Endodermal cell (in vitro differentiated cells): ENCODE results near the gene CACNA1I. TPM values are rescaled to one million over a fixed set of nuclear protein-coding genes. Genes with fewer than 3 reads are reported as not detected.

Experiments used
- DNase-seq: peaks from one replicate; pipeline ENCODE4 v3.0.0-alpha.2; 2017
- H3K27ac ChIP-seq: 2 replicates; pipeline ENCODE4 v1.5.1; 2013; ENCODE audit warnings: mild to moderate bottlenecking, low read depth, low read length, moderate library complexity
- H3K27me3 ChIP-seq: 2 replicates; pipeline ENCODE4 v1.6.1; 2013; ENCODE audit warnings: mild to moderate bottlenecking, low read length, moderate library complexity; ENCODE audit not compliant: insufficient read depth, control insufficient read depth, poor library complexity, severe bottlenecking
- H3K36me3 ChIP-seq: 2 replicates; pipeline ENCODE4 v1.7.0; 2013; ENCODE audit warnings: mild to moderate bottlenecking, low read length, moderate library complexity; ENCODE audit not compliant: control insufficient read depth, insufficient read depth
- H3K4me1 ChIP-seq: one replicate; pipeline ENCODE4 v1.7.0; 2013; ENCODE audit warnings: low read length; ENCODE audit not compliant: control insufficient read depth, insufficient read depth
- H3K4me3 ChIP-seq: 2 replicates; pipeline ENCODE4 v1.5.1; 2013; ENCODE audit warnings: mild to moderate bottlenecking, low read length, moderate library complexity
- H3K9ac ChIP-seq: 2 replicates; pipeline ENCODE4 v1.6.1; 2013; ENCODE audit warnings: mild to moderate bottlenecking, low read length, moderate library complexity; ENCODE audit not compliant: poor library complexity, severe bottlenecking; ENCODE audit errors: extremely low read depth
- H3K9me3 ChIP-seq: 2 replicates; pipeline ENCODE4 v1.6.1; 2013; ENCODE audit warnings: mild to moderate bottlenecking, low read length, moderate library complexity; ENCODE audit not compliant: control insufficient read depth
- H3K27ac Mint-ChIP-seq: 2 replicates; pipeline ENCODE4 v1.8.0; 2020; ENCODE audit warnings: mixed read lengths
- H3K27me3 Mint-ChIP-seq: 2 replicates; pipeline ENCODE4 v1.8.0; 2021; ENCODE audit warnings: mild to moderate bottlenecking, mixed read lengths; ENCODE audit not compliant: insufficient read depth
- H3K36me3 Mint-ChIP-seq: 2 replicates; pipeline ENCODE4 v1.8.0; 2020; ENCODE audit warnings: low read depth, mixed read lengths
- H3K4me1 Mint-ChIP-seq: 2 replicates; pipeline ENCODE4 v1.8.0; 2020; ENCODE audit warnings: mixed read lengths
- H3K4me3 Mint-ChIP-seq: 2 replicates; pipeline ENCODE4 v1.8.0; 2020; ENCODE audit warnings: mild to moderate bottlenecking, moderate library complexity, mixed read lengths
- H3K9me3 Mint-ChIP-seq: 2 replicates; pipeline ENCODE4 v1.8.0; 2020; ENCODE audit warnings: mild to moderate bottlenecking, mixed read lengths
- WGBS, 2 experiments: methylation state at CpG; one replicate each; pipeline versions ENCODE4 v1.1.5 to v1.1.7; 2013; ENCODE audit warnings: missing lambda C conversion rate in 2 of 2, mixed read lengths in 1 of 2; ENCODE audit not compliant: insufficient coverage in 1 of 2, insufficient read length in 1 of 2; 5-methylcytosine and 5-hydroxymethylcytosine counted together
- total RNA-seq, 2 donors: library from RNA; stranded (reverse); fragmentation: NEBNext Ultra II Directional in 1 of 2; extraction: Animal tissue kit (Norgen Biotek cat#: 25700) in 1 of 2; gene quantifications; 2 replicates in 1 of 2; 3 replicates in 1 of 2; pipeline ENCODE4 v1.2.1, GENCODE V29; 2021
- TF ChIP-seq, protein P1 (sequence below): fragments of 200-600 bp; sonication (generic); conservative IDR thresholded peaks from 2 replicates; pipeline ENCODE4 v1.5.0; 2021; ENCODE audit warnings: antibody characterized with exemption, mild to moderate bottlenecking

CACNA1I gene
- total RNA-seq, 2 donors from 2014 or later = 1.2 to 2.2 TPM

DNA sequence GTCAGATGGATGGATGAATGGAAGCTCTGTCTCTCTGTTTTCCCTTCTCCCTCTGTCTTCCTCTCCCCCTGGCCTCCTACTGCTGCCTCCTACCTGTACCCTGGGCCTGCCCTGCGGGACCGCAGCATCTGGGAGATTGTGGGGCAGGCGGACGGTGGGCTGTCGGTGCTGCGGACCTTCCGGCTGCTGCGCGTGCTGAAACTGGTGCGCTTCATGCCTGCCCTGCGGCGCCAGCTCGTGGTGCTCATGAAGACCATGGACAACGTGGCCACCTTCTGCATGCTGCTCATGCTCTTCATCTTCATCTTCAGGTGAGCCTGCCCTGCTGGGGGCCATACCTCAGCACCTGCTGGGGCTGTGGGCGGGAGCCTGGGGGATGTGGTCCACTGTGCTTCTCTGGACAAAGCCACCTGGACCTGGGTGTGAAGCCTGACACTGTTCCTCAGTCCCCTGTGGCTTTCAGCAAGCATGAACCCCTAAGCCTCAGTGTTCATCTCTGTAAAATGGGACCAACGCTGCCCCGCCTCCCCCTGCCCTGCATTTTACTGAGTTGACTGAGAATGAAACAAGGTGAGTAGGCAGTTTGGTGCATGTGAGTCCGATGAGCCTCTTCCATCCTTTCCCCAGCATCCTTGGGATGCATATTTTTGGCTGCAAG, 88.4 kb downstream of the CACNA1I start:
- no peaks in the 10 kb centered on the region for H3K36me3 ChIP-seq
- Mint-ChIP-seq H3K27me3 (peaks cover 48% of the 10 kb centered on the region), H3K4me3 (no peak overlapping the region), H3K36me3 (no peaks in the 10 kb centered on the region), H3K27ac (no peak overlapping the region), H3K9me3 (no peaks in the 10 kb centered on the region), H3K4me1 (peaks cover 2% of the 10 kb centered on the region)
- no peak for DNase-seq
- H3K4me3 ChIP-seq = no peak overlapping the region
- no peak overlapping the region for H3K9ac ChIP-seq
- TF ChIP-seq, protein P1, sequence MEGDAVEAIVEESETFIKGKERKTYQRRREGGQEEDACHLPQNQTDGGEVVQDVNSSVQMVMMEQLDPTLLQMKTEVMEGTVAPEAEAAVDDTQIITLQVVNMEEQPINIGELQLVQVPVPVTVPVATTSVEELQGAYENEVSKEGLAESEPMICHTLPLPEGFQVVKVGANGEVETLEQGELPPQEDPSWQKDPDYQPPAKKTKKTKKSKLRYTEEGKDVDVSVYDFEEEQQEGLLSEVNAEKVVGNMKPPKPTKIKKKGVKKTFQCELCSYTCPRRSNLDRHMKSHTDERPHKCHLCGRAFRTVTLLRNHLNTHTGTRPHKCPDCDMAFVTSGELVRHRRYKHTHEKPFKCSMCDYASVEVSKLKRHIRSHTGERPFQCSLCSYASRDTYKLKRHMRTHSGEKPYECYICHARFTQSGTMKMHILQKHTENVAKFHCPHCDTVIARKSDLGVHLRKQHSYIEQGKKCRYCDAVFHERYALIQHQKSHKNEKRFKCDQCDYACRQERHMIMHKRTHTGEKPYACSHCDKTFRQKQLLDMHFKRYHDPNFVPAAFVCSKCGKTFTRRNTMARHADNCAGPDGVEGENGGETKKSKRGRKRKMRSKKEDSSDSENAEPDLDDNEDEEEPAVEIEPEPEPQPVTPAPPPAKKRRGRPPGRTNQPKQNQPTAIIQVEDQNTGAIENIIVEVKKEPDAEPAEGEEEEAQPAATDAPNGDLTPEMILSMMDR = no peak
- 90 to 91% methylated on average over 16 to 18 of the region's 18 CpGs for WGBS, 2 experiments
- H3K27ac ChIP-seq = no peak overlapping the region
- H3K4me1 ChIP-seq = no peaks in the 10 kb centered on the region
- peaks cover 52% of the 10 kb centered on the region for H3K27me3 ChIP-seq
- no peaks in the 10 kb centered on the region for H3K9me3 ChIP-seq

- peaks cover 58% of the 10 kb centered on the region for H3K27me3 Mint-ChIP-seq
- TF ChIP-seq, protein P1 = no peak
- no peaks in the 10 kb centered on the region for H3K36me3 ChIP-seq
- 73% methylated on average over 1 of the region's 1 CpG; no CpG with 5 or more reads in 1 of the 2 experiments for WGBS, 2 experiments
- no peak for DNase-seq
- no peaks in the 10 kb centered on the region for H3K9me3 ChIP-seq
- H3K27ac Mint-ChIP-seq = no peak overlapping the region
- H3K4me1 ChIP-seq = no peaks in the 10 kb centered on the region
- peaks cover 7% of the 10 kb centered on the region for H3K4me1 Mint-ChIP-seq
- no peak overlapping the region for H3K4me3 ChIP-seq
- H3K27ac ChIP-seq = no peak overlapping the region
- no peak overlapping the region for H3K9ac ChIP-seq
- no peaks in the 10 kb centered on the region for H3K9me3 Mint-ChIP-seq
- no peaks in the 10 kb centered on the region for H3K36me3 Mint-ChIP-seq
- peak overlapping the region; percentile 22 for H3K4me3 Mint-ChIP-seq
- H3K27me3 ChIP-seq = peaks cover 65% of the 10 kb centered on the region
These were observed 90.9 kb downstream of the CACNA1I start for GRCh38 chr22:39661501-39661841.

- H3K36me3 Mint-ChIP-seq = no peaks in the 10 kb centered on the region
- no peaks in the 10 kb centered on the region for H3K9me3 Mint-ChIP-seq
- H3K9me3 ChIP-seq = no peaks in the 10 kb centered on the region
- no peak overlapping the region for H3K27ac Mint-ChIP-seq
- no peaks in the 10 kb centered on the region for H3K4me1 ChIP-seq
- DNase-seq = peak; percentile 98
- H3K9ac ChIP-seq = no peak overlapping the region
- peaks cover 62% of the 10 kb centered on the region for H3K27me3 ChIP-seq
- no peak overlapping the region for H3K27ac ChIP-seq
- H3K36me3 ChIP-seq = no peaks in the 10 kb centered on the region
- 7 to 9% methylated on average over 18 to 77 of the region's 77 CpGs for WGBS, 2 experiments
- TF ChIP-seq, protein P1 = no peak
- H3K27me3 Mint-ChIP-seq = peaks cover 58% of the 10 kb centered on the region
- peak overlapping the region; percentile 49 for H3K4me3 ChIP-seq
- H3K4me1 Mint-ChIP-seq = peaks cover 7% of the 10 kb centered on the region
- H3K4me3 Mint-ChIP-seq = peak overlapping the region; percentile 46
These were observed 91.5 kb downstream of the CACNA1I start for GRCh38 chr22:39661842-39662685.
